MV-4-11 (cell line): ENCODE results near the gene GDPD3.

Experiments
- DNase-seq: peaks from one replicate; lab custom pipeline; 2025; lab: John Stamatoyannopoulos, UW

GDPD3 gene

DNA sequence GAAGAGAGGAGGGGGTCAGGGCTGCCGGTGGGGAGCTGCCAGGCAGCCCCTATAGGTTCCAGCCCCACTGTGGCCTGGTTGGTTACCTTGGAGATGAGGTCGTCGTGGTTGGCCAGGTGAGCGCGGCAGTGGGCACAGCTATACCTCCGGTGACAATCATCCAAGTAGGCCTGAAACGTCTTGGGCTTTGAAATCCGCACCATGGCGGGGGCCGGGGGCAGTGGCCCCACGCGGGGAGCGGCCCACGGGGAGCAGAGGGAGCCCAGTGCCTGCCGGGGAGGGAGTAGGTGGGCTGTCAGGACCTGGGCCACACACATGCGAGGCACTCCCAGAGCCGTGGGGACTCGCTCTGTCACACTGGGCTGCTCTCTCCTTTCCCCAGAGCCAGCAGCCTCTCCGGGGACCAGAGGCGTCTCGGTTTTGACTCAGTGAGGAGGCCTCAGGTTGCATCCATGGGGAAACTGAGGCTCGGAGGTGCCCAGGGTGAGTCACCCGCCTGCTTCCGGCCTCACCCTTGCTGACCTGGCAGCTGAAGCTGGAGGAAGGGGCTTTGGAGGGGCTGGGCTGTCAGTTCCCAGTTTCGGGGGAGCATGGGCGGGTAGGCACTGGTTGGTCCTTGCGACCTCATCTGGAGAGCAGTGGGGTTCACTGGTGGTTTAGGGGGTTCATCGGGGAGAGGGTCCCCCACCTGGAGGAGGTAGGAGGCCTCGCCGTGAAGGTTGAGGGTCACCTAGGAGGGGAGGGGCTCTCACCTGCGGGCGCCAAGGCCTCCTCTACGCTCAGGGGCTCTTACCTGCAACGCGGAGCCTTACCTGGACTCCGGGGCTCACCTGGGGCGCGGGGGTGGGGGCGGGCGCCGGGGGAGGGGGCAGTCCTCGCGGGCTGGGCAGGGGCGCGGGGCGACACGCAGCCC lies 17.9 kb downstream of the GDPD3 start:
- no peak for DNase-seq

DNA sequence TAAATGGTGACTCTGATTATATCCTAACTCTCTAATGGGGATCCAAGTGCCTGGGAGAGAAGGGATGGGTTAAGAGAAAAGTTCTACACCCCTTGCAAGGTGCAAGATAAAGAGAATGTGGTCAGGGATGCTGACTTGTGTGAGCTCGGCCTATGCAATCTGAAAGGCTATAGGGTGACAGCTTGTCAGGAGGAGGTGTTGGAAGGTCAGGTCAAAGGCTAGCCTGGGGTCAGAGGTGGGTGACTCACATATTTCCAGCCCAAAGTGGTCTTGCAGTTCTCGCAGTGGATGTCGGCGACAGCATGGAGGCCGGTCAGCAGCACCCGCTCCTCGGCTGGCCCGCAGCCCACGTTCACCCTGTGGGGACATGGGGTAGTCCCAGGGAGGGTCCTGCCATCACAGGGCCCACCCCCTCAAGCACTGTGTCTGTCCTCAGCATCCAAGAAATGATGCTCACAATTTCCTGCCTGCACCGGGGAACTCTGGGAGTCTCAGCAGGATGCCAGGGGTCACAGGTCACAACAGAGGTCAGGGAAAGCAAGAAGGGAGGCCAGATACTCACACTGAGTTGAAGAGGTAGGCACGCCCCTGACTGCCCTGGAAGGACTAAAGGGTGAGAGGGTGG lies 18.7 kb downstream of the GDPD3 start:
- DNase-seq: no peak

DNA sequence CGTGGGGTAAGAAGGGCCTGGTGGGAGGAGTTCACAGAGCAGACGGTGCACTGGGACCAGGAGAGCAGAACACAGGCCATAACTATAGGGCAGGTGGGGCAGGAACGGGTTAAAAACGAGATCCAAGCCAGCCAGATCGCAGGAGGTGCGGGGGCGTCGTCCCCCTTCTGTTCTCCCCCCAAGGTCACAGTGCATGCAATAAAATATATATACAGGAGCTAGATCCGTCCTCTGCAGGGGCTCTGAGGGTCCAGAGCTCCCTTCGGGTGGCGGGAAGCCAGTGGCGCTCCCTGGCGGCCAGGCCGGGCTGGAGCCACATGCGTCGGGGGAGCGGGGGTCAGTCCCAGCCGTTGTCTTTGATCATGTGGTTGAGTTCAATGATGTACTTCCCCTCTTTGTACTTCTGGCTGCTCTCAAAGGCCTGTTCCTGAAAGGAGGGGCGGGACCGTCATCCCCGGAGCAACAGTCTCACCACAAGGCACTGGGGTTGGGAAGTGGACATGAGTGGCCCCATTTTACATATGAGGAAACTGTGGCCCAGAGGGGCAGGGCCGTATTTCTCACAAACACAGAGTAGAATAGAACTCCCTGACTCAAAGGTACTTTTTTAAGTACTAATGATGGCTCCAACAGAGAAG lies 20.8 kb downstream of the GDPD3 start:
- peak; percentile 99 for DNase-seq

DNA sequence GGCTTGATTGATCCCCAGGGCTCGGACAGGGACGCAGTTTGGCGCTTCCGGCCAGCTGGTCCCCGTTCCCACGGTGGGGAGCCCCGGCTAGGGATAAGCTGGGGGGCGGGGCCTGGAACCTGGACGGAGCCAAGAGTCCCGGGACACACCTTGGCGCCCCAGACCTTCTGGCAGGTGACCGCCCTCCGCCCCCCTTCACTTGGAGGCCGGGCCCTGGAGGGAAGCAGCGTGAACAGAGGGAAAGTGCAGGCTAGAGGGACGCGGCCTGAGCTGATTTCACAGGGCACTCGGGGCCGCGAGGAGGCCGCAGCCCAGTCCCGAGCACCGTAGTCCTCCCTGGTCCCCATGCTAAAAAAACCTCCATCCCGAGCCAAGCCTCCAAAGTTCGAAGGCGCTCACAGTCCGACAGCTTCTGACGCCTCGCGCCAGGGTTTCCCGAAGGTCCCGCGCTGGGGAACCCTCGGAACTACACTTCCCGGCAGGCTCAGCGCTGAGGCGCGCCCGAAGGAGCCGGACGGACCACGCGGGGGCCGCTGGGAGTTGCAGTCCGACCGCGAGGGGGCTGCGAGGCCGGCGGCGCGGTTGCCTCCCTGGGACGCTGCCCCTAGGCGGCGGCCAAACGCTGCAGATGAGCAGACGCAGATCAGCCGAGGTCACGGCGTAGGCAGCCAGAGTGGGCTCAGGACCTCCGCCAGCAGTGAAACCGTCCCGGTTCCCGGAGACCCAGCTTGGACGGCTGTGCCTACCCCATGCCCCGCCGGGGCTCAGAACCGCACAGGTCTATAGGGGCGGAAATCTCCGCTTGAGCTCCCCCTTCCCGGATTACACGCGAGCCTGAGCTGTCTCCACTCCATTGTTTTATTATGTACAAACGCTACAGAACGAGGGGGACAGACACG lies 21.6 kb downstream of the GDPD3 start, which contains the start of gene TBX6:
Gene TBX6 (minus strand): TSS at position 451 of the 899 bp plus-strand sequence. CDS start 731 bp downstream, outside the sequence.
- DNase-seq: peak; percentile 89

DNA sequence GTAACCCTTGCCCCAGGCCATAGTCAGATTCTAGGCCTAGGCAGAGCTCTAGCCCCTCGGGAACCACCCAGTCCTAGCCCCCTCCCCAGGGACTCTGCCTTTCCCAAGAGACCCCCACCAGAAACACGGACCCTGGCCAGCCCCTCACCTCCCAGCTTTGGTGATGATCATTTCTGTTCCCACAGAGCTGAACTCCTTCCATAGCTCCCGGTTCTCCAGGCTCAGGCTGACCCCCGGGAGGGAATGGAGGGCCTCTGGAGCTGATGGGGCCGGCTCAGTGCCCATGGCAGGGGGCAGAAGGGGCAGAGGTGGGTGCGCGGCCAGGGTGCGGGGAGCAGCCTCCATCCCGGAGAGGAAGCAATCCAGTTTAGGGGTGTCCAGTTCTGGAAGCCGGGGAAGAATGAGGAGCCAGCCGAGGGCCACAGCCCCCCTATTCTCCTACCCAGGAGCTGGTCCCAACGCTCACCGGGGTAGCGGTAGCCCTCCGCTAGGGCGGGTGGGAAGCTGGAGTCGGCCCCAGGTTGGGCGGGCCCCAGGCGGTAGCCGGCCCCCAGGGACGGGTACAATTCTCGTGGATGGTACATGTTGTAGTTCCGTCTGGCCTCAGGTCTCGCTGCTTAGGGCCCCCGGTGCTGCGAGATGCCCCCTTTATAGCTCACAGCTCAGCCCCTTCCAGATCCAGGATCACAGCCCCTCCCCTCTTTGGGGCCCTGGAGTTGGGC lies 22.6 kb downstream of the GDPD3 start:
- DNase-seq: no peak

DNA sequence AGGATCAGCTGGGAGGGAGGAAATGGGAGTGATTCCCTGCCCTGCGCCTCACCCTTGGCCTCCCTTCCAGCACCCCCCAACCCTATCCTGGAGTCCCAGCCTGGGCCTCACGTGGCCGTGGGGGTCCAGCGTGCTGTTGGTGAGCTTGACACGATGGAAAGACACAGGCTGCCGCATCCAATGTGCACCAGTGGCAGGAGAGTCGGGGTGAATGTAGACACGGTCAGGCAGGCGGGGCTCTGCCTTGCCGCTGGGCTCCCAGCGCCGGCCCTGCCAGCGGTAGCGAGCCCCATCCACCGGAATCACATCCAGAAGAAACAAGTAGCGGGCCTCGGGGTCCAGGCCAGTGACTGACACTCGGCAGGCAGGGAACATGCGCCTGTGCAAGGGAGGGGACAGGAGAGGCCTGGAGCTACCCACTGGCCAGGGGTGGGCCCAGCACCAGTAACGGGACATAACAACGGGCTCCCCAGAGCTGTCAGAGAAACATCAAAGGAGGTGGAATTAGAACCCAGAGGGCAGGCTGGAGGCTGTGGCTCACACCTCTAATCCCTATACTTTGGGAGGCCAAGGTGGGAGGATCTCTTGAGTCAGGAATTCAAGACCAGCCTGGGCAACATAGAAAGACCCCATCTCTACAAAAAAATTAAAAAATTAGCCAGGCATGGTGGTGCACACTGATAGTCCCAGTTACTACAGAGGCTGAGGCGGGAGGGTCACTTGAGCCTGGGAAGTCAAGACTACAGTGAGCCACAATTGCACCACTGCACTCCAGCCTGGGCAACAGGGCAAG lies 24.3 kb downstream of the GDPD3 start:
- DNase-seq: no peak

DNA sequence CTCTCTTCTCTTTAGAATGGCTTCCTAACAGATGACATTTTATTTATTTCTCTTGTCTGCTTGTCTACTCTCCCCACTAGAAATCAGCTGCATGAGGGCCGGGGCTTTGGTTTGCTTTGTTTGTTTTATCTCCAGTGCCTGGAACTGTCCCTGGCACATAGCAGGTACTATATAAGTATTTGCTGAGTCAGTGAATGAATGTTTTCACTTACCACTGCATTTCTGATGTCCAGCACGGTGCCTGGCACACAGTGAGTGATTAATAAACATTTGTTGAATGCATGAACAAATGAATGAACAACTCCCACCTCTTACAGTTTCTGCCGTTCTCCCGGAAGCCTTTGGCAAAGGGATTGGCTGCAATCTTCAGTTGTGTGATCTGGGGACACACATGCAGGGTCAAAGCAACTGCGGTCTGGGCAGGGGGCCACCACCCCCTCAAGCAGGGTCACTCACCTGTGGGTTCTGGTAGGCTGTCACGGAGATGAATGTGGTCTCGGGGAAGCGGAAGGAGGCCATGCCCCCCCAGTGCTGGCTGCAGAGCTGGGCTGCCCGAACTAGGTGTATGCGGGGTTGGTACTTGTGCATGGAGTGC lies 25.0 kb downstream of the GDPD3 start:
- no peak for DNase-seq

DNA sequence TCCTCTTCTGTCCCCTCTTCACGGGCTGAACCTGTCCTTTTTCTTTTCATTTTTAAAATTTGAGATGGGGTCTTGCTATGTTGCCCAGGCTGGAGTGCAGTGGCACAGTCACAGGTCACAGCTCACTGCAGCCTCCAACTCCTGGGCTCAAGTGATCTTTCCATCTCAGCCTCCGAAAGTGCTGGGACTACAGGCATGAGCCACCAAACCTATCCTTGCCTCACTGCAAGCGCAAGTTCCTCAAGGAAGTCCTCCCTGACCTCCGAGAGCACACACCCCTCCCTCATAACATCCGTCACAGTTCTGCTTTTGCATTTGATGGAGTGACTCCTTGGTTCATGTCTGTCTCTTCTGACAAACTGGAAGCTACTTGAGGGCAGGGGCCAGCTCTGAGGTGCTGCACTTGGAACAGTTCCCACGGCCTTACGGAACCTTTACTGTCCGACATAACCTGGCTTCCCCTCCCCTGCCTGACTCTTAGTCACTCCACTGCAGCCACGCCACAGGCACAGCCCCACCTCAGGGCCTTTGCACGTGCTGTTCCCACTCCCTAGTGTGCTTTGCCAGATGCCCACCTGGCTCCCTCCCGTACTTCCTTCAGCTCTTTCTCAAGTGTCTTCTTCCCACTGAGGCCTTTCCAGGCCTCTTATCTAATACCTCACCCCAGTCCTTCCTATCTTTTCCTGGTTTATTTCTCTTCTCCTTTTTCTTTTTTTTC lies 26.0 kb downstream of the GDPD3 start:
- peak; percentile 83 for DNase-seq

DNA sequence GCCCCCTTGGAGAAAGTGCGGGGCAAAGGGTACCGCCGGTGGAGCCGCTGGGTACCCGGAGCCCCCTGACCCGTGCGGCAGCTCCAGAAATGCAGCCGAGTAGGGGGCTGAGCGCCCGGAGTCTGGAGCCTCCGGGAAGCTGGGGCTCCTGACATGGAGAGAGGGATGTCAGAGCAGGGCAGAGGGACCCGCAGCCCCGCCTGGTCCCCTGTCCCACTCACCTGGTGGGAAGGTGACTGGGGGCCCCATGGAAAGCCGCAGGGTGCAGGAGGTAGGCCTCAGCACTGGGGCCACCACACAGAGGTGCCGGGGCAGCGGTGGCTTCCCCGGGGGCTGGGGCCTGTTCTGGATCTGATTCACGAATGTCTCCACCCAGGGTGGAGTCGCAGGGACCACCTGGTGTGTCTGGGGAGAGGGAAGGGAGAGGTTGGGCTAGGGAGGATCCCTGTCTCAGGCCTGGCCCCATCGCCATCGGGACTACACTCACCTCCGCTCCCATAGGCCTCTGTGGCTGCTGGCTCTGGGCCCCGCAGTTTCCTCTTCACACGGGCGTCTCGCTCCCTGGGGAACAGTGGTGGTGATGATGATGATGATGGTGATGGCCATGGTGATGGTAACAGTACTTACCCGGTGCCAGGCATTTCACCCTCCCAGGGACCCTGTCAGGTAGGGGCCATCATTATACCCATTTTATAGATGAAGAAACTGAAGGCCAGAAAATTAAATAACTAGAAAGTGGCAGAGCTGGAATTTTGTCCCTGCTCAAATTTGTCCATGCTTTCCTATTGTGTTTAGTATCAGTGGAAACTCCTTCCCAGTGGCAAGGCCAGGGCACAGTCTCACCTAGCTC lies 26.8 kb downstream of the GDPD3 start:
- DNase-seq: no peak

DNA sequence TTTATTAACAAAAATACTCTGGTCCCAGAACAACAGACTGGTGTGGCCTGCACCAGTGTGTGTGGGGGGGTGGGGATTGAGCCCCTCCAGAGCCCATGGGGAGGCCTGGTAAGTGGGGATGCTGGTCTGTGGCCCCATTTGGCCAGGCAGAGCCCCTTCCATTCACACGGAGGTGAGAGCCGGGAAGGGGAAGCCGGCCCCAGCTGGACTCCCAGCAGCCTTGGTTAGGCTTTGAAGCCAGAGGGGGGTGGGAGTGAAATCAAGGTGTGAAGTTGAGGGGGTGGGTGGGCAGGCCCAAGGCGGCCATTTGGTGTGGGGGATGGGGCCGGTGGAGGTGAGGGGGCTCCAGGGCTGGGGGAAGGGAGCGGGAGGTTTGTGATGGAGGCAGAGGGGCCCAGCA lies 27.5 kb downstream of the GDPD3 start:
- DNase-seq: no peak

DNA sequence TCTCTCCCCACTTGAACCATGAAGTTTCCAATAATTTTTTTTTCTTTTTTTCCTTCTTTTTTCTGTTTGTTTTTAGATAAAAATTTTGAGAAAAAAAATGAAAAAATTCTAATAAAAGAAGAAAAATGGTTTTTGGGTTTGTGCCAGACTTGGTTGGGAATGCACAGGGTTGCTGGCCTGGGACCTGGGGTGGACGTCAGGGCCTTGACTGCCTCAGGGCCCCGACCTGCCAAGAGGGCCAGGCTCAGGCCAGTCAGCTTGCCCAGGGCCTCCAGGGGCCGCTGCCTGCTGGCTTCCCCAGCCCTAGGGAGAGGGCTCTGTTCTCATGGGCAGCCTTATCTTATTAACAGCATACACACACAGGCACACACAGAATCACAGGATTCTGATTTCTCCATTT lies 28.1 kb downstream of the GDPD3 start:
- DNase-seq: no peak

DNA sequence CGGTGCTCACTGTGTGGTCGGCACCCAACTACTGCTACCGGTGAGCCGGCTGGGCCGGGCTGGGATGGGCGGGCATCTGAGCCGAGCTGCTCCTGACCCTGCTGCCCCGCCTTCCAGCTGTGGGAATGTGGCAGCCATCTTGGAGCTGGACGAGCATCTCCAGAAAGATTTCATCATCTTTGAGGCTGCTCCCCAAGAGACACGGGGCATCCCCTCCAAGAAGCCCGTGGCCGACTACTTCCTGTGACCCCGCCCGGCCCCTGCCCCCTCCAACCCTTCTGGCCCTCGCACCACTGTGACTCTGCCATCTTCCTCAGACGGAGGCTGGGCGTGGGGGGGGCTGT lies 28.5 kb downstream of the GDPD3 start:
- DNase-seq: no peak

DNA sequence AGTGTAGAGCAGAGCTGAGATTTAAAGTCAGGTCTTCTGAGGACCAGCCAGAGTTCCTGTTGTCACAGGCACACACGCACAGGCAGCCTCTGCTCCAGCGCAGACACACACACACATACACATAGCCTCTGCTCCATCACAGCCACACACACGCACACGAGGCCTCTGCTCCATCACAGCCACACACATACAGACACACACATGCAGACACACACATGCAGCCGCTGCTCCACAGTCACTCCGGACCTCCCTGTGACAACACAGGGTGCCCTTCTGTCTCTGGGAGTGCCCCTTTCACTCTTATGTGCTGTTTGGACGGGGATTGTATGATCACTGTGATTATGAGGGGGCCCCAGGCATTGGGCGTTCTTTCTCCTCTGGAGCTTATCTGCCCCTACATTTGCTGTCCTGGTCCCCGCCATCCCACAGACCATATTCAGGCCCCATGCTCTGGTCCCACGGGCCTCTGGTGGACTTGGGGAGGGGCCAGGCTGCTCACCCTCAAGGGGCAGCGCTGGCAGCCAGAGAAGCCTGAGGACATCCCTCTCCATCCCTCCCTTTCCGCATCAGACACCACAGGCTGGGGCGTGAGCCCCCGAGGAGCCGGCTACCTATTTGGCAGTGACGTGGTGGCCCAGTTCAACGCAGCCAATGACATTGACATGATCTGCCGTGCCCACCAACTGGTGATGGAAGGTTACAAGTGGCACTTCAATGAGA lies 29.1 kb downstream of the GDPD3 start:
- DNase-seq: no peak

DNA sequence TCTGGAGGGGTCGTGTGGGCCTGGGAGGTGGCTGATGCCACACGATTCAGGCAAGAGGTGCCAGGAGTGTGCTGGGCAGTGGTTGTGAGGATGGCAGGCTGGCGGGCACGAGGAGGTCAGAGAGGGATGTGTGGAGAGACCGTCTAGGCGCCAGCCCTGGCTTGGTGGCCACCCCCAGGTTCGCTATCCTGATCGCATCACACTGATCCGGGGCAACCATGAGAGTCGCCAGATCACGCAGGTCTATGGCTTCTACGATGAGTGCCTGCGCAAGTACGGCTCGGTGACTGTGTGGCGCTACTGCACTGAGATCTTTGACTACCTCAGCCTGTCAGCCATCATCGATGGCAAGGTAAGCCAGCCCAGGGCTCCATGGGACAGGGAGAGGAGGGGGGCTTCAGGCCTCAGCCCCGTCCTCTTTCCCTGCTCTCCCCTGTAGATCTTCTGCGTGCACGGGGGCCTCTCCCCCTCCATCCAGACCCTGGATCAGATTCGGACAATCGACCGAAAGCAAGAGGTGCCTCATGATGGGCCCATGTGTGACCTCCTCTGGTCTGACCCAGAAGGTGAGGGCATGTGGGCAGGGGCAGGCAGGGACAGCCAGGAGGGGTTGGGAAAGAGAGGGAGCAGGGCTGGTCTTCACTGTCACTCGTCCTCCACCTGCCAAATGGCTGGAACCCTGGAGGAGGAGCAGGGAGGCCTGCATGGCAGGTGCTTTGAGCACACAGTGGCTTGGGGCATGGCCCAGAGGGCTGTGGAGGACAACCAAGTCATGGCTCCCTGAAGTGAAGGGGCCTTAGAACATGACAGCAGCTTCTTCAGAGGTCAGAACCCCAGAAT lies 29.9 kb downstream of the GDPD3 start:
- no peak for DNase-seq

DNA sequence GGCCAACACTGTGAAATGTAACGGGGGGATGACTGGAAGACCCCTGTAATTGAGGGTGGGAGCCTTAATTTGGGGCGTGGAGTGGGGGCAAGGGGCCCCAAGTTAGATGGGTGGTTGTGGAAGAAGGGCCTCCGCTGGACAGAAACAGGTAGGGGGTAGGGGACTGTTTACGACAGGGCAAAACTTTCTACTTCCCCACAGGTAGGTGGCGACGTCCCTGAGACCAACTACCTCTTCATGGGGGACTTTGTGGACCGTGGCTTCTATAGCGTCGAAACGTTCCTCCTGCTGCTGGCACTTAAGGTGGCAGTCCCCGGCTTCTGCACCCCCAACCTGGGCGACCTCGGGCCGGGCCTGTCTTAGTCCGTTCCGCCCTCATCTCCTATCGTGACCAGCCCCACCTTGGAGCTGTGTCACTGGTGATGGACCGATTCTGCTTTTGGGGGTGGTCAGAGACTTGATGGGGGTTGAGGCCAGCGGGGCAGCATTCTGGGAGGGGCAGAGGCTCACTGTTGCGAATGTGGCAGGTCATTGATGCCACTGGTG lies 30.7 kb downstream of the GDPD3 start:
- no peak for DNase-seq

DNA sequence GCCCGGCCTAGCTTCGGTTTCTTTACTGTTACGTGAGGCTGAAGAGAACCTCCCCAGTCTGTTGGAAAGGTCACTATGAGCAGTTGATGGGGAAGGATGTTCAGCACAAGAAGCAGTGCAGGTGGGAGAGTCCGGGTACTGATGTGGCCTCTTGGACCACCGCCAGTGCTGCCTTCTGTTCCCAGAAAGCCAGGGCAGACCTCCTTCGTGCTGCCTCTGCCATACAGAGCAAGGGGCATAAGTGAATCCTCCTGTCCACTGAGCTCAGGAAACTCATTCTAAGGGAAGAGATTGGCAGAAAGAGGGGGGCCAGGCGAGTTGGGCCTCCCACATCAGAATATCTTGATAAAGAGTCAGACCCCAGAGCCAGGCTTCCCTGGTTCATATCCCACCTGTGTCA lies 33.9 kb downstream of the GDPD3 start:
- DNase-seq: no peak

DNA sequence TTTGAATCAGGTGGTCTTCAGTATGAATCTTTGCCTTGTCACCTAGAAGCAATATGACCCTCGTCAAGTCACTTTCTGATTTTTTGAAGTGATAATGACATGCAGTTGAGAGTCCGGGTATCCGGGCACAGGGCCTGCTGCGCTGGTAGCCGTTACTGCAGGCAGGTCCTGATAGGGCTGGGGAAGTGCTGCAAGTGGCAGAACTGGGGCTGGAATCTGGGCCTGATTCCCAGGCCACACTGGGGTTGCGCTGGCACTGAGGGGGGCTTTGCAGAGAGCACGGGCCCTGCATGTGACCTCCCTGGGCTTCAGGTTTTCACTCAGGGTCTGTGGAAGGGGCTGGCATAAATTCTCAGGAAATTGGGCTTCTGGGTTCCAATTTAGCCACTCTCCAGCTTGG lies 34.6 kb downstream of the GDPD3 start:
- no peak for DNase-seq
